HCEC 1CT (cell line): Measurements from ENCODE around the gene ZNF646.

ENCODE experiments used
- DNase-seq: peaks from one replicate; pipeline ENCODE4 v3.0.0-alpha.2; 2017

Gene ZNF646

GRCh38 chr16:31063843-31064611 lies 10.2 kb upstream of the ZNF646 start:
- no peak for DNase-seq

- peak; percentile 97 for DNase-seq
These were observed 9.2 kb upstream of the ZNF646 start for GRCh38 chr16:31064882-31065461.

GRCh38 chr16:31067342-31067741 lies 6.9 kb upstream of the ZNF646 start:
- DNase-seq = no peak

GRCh38 chr16:31071861-31072260 lies 2.4 kb upstream of the ZNF646 start:
- DNase-seq = peak; percentile 83

- DNase-seq = peak; percentile 44
These were observed 1.6 kb upstream of the ZNF646 start for GRCh38 chr16:31072540-31073141.

GRCh38 chr16:31073142-31073969 lies 866 bp upstream of the ZNF646 start:
- peak; percentile 84 for DNase-seq

- DNase-seq = no peak
These were observed 577 bp downstream of the ZNF646 start for GRCh38 chr16:31074814-31075183.

GRCh38 chr16:31076319-31076718 lies 2.1 kb downstream of the ZNF646 start:
- no peak for DNase-seq

GRCh38 chr16:31077024-31077423 lies 2.8 kb downstream of the ZNF646 start:
- no peak for DNase-seq

GRCh38 chr16:31077592-31078396 lies 3.6 kb downstream of the ZNF646 start:
- DNase-seq = no peak

GRCh38 chr16:31078597-31079341 lies 4.5 kb downstream of the ZNF646 start:
- no peak for DNase-seq

GRCh38 chr16:31079342-31079944 lies 5.2 kb downstream of the ZNF646 start:
- DNase-seq = no peak

GRCh38 chr16:31080035-31080629 lies 5.9 kb downstream of the ZNF646 start:
- DNase-seq = no peak

GRCh38 chr16:31080756-31081419 lies 6.7 kb downstream of the ZNF646 start:
- DNase-seq = no peak

GRCh38 chr16:31081428-31082351 lies 7.5 kb downstream of the ZNF646 start:
- DNase-seq = no peak

- no peak for DNase-seq
These were observed 8.3 kb downstream of the ZNF646 start for GRCh38 chr16:31082368-31083045.

GRCh38 chr16:31083081-31083480 lies 8.9 kb downstream of the ZNF646 start:
- DNase-seq = no peak

GRCh38 chr16:31083556-31083955 lies 9.3 kb downstream of the ZNF646 start:
- no peak for DNase-seq

GRCh38 chr16:31083981-31084380 lies 9.8 kb downstream of the ZNF646 start:
- DNase-seq = no peak
